Brain microvascular endothelial cell (primary cell): ENCODE data around the gene IL36G.

Source experiments
- DNase-seq: peaks from one replicate; pipeline ENCODE4 v3.0.0-alpha.2; 2020
- H3K27ac ChIP-seq: fragments of 250-450 bp; sonication (Bioruptor Pico); 2 replicates; pipeline ENCODE4 v1.5.1; 2020; ENCODE audit warnings: mild to moderate bottlenecking, moderate library complexity
- H3K27me3 ChIP-seq: fragments of 250-450 bp; sonication (Bioruptor Pico); replicated peaks from 2 replicates; pipeline ENCODE4 v1.5.1; 2020; ENCODE audit warnings: mild to moderate bottlenecking
- H3K36me3 ChIP-seq: fragments of 250-450 bp; sonication (Bioruptor Pico); replicated peaks from 2 replicates; pipeline ENCODE4 v1.5.1; 2020; ENCODE audit warnings: mild to moderate bottlenecking
- H3K4me3 ChIP-seq: 2 replicates; pipeline ENCODE4 v1.5.1; 2011; ENCODE audit warnings: low read depth, mild to moderate bottlenecking, control low read depth, low read length, moderate library complexity
- in situ Hi-C: cut with HindIII; loops from 2 replicates; pipeline ENCODE4 v1.10.0; 2017; ENCODE audit warnings: low sequenced_read_pairs, low pct_ligation_motif_present
- TF ChIP-seq, protein P1 (sequence below): IDR thresholded peaks from 2 replicates; pipeline ENCODE4 v1.5.1; 2011; ENCODE audit warnings: low read depth, mild to moderate bottlenecking, moderate library complexity, low read length, control low read depth, inconsistent platforms; ENCODE audit errors: missing control alignments

IL36G gene

DNA sequence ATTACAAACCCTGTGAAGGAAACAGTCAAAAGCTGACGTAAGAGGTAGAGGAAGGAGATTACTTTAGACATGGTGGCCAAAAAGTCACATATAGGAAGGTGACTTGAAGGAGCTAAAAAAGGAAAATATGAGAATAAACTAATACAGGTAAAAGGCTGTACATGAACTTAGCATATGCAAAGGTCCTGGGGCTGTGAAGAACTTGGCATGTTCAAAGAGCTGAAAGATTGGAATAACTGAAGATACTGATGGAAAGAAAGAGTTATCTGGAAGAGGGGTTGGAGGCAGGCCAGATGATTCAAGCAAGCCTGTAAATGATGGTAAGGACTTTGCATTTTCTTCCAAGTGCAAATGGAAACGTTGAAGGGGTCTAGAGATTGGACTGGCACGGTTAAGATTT is 40.7 kb downstream of the IL36G start:
- H3K4me3 ChIP-seq = no peak overlapping the region
- TF ChIP-seq, protein P1, sequence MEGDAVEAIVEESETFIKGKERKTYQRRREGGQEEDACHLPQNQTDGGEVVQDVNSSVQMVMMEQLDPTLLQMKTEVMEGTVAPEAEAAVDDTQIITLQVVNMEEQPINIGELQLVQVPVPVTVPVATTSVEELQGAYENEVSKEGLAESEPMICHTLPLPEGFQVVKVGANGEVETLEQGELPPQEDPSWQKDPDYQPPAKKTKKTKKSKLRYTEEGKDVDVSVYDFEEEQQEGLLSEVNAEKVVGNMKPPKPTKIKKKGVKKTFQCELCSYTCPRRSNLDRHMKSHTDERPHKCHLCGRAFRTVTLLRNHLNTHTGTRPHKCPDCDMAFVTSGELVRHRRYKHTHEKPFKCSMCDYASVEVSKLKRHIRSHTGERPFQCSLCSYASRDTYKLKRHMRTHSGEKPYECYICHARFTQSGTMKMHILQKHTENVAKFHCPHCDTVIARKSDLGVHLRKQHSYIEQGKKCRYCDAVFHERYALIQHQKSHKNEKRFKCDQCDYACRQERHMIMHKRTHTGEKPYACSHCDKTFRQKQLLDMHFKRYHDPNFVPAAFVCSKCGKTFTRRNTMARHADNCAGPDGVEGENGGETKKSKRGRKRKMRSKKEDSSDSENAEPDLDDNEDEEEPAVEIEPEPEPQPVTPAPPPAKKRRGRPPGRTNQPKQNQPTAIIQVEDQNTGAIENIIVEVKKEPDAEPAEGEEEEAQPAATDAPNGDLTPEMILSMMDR = no peak
- in situ Hi-C loops = no loop called here
- H3K27me3 ChIP-seq = peaks cover 7% of the 10 kb centered on the region
- DNase-seq = no peak
- no peak overlapping the region for H3K27ac ChIP-seq
- H3K36me3 ChIP-seq = no peaks in the 10 kb centered on the region

- Histone ChIP-seq H3K27ac (no peak overlapping the region), H3K4me3 (no peak overlapping the region), H3K27me3 (peaks cover 14% of the 10 kb centered on the region), H3K36me3 (no peaks in the 10 kb centered on the region)
- in situ Hi-C loops = no loop called here
- TF ChIP-seq, protein P1 = no peak
- DNase-seq = no peak
Observed at GRCh38 chr2:113021312-113021711, 43.5 kb downstream of the IL36G start.

- no peak overlapping the region for H3K4me3 ChIP-seq
- in situ Hi-C loops = no loop called here
- peaks cover 30% of the 10 kb centered on the region for H3K27me3 ChIP-seq
- H3K27ac ChIP-seq = no peak overlapping the region
- H3K36me3 ChIP-seq = no peaks in the 10 kb centered on the region
- TF ChIP-seq, protein P1 = no peak
- no peak for DNase-seq
Observed at GRCh38 chr2:113024764-113025163, 47.0 kb downstream of the IL36G start.

DNA sequence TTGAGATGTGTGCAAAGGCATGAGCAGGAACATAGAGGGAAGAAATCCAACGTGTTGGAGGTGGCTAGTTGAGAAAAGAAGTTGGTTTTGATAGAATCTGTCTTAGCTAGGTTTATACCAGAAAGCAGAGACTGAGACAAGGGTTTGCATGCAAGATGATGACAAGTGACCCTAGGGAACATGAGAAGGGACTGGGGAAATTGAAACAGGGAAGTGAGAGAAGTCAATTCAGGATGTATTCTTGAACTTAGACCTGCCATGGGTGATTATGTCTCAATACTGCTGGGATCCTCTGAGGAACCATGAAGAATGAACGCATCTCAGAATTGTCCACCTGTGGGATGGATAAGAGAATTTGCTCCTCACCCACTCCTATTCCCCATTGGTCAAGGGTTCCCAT is 47.9 kb downstream of the IL36G start:
- no peak for DNase-seq
- no peaks in the 10 kb centered on the region for H3K36me3 ChIP-seq
- H3K27me3 ChIP-seq = peaks cover 31% of the 10 kb centered on the region
- in situ Hi-C loops = no loop called here
- TF ChIP-seq, protein P1 = no peak
- no peak overlapping the region for H3K27ac ChIP-seq
- no peak overlapping the region for H3K4me3 ChIP-seq

DNA sequence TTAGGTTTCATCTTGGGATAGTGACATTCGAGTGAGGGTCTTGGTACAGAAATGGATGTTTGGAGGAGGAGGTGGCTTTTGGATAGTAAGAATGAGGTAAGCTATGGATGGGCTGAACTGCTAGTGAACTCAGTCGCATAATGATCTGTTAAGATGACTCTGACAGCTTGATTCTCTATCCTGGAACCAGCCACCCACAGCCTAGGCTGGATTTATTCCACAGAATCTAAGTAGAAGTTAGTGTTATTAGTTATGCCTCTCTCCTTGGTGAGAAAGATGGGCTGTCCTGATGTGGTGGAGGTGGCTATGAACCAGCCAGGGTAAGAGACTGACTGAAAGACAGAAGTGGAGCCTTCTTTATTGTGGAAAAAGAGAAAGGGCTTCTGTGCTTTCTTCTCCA is 49.9 kb downstream of the IL36G start:
- TF ChIP-seq, protein P1 = no peak

GRCh38 chr2:113028112-113028511 is 50.3 kb downstream of the IL36G start:
- DNase-seq = no peak
- Histone ChIP-seq H3K27me3 (peaks cover 36% of the 10 kb centered on the region), H3K4me3 (no peak overlapping the region), H3K36me3 (no peaks in the 10 kb centered on the region), H3K27ac (no peak overlapping the region)
- in situ Hi-C loops = no loop called here
- TF ChIP-seq, protein P1 = no peak

More for the DNA sequence above, 49.9 kb downstream of the IL36G start:
- Histone ChIP-seq H3K36me3 (no peaks in the 10 kb centered on the region), H3K27me3 (peaks cover 39% of the 10 kb centered on the region), H3K27ac (no peak overlapping the region), H3K4me3 (no peak overlapping the region)
- no peak for DNase-seq
- in situ Hi-C loops = no loop called here
